Stimulated activated CD4-positive, alpha-beta T cell treated with anti-CD3 and anti-CD28 coated beads, TNF-alpha, amount 100 ng/mL, for 48 hours (primary cell): Measurements from ENCODE around the gene MAPK9.

Experiments
- DNase-seq, 3 donors: peaks; one replicate each; pipeline ENCODE4 v3.0.0-alpha.2; 2020; ENCODE audit warnings: low read depth in 3 of 3

Gene MAPK9

GRCh38 chr5:180291943-180292831, at the start of gene MAPK9:
Gene MAPK9, minus strand, starts transcription at chr5:180292083. Its CDS starts 11,522 bp downstream, at chr5:180280561.
- DNase-seq: peak; percentile 69 to 83 (median 72)

DNA sequence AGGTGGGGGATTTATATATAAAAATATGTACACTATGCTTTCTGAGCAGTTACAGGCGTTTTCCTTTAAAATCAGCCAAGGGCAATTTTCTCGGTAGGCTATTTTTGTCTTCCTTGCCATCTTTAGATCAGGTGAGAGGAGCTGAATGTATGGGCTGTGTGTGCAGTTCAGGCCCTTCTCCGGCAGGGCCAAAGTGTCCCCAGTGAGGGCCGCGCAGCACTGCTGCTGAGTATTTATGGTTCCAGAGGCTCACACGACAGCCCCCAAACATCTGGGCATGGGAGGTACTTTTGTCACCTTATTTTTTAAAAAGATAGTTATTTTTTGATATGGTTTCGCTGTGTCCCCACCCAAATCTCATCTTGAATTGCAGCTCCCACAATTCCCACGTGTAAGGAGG, 49.7 kb upstream of the MAPK9 start:
- DNase-seq: no peak

DNA sequence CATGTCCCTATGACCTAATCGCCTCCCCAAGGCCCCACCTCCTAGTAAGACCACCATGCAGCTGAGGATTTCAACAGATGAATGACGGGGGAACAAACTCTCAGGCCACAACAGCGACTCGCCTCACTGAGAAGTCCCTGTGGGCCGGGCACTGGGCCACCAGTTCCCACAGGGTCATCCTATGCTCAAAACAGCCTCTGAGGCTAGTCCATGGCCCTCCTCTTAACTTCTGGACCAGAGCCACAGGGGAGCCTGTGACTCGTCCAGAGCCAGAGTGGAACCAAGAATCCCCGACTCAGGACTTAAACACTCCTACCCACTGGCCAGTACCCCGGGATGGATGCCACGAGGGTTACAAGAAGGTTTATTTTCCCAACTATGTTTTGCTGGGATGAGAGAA, 49.0 kb upstream of the MAPK9 start:
- DNase-seq: no peak

- DNase-seq: no peak
These were observed 47.8 kb upstream of the MAPK9 start for GRCh38 chr5:180339583-180340183.

- no peak for DNase-seq
These were observed 46.3 kb upstream of the MAPK9 start for GRCh38 chr5:180338001-180338707.

- DNase-seq: no peak
These were observed 44.5 kb upstream of the MAPK9 start for GRCh38 chr5:180336234-180337020.

GRCh38 chr5:180335614-180336233, 43.8 kb upstream of the MAPK9 start:
- DNase-seq: no peak

DNA sequence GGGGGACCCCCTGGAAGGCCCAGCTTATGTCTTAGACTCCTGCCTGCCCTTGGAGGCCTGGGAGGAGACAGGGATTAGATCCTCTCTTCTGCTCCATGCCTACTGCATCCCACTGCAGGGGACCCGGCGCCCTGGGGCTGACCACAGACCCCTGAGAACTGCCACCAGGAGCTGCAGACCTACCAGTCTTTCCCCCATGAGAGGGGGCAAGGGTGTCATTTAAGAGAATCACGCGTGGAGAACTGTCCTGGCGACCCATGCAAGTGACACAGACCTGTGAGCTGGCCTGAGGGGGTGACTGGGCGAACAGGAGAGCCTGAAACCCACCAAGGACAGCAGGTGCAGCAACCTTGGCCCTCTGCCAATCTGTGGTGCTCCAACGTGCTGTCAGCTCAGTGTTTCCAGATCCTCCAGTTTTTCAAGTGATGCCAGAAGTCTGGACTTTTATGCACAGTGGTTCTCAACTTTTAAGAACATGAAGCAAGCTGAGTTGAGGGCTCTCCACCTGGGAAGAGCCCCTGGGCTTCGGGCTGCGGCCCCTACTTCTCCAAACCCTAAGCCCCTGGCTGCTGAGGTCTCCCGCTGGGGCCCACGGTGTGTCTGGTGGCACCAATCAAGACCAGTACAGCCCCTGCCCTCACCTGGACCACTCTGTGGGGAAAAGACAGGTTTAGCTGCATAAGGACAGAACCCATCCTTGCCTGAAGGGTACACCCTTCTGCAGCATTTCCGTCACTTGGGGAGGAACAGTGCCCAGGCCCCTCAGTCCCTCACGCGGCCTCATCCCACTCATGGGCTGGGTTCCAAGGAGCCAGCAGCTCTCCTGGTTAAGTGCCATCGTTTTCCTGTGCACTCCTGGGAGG, 43.1 kb upstream of the MAPK9 start:
- DNase-seq: no peak

GRCh38 chr5:180334176-180334575, 42.3 kb upstream of the MAPK9 start:
- no peak for DNase-seq

DNA sequence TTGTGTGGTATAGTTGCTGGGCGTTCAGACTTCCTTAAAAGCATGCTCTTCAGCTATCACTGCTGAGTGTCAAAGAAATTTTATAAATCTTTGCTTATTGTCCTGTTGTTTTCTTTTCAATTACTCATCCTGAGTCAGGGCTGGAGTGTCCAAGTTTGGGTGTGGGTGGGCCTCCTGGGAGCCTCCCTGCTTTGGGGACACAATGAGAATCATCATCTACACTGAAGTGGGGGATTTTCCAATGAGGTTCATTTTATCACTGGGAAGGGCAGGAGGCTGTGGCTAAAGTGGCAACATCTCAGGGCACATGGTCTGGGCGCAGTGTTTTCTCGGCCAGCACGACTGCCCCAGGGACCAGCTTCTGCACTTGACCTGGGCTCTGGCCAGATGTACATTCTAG, 41.8 kb upstream of the MAPK9 start:
- no peak for DNase-seq

- no peak for DNase-seq
These were observed 41.0 kb upstream of the MAPK9 start for GRCh38 chr5:180332861-180333260.

DNA sequence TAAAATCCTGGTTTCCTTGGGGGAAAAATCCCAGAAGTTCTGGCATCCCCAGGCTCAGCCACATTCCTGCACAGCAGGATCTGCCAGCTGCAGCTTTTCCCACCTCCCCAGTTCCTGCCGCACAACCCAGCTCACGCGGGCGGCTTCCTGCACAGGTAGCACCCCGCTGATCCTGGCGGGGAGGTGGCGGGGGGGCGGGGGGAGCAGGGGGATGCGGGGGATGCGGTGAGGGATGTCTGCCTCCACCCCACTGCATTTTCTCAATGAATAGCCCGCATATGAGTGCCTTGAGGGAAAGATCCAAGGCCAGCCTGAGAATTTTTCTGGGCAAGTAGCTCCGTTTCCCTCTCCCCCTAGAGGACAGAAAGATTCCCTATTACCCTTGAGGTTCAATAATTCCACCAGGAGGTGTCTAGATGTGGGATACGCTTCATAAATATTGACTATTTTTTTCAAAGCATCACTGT, 40.2 kb upstream of the MAPK9 start:
- no peak for DNase-seq

DNA sequence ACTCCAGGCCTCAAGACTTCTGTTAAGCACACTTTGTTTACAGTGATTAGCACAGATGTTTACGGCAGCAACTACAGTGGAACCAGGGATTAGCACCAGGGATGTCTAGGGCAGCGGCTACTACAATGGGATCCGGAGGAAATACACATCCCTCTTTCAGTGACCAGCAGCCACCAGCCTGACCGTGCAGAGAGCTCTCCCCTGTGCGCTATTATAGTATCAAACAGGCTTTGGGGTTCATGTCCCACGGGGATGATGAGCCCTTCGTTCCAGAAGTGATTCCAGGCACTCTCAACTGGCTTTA, 39.7 kb upstream of the MAPK9 start:
- DNase-seq: no peak

DNA sequence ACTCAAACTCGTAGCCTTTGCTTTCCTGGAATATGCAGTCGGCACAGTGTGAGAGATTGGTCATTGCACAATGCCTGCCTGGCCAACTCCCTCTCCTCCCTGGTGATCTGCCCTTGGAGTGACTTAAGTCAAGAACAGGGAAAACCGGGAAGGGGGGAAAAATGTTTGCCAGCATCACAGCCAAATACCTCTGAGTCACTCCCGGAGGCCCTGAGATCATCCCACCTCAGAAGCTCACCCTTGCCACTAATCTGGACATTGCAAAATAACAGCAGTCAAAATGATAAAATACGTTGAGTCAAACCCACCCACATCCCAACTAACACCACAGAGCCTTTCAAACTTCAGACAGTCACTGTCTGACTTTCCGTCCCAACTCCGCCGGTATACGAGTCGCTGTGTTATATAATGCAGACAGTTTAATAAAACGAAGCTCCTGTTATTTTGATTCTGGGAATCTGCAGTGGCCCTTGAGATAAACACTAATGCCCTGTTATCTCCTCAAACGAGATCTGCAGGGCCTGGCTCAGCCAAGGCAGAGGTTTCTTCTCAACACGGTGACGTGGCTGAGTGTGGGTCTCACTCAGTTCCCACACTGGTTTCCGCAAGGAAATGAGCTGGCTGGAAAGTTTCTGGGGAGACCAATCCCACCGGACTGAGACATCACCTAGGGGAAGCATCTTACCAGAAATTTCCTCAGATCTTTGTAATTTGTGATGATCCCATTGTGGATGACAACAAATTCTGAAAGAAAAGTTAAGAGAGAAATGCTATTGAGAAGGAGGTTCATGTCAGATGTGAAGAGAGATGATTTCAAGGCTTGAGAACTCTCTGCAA, 39.1 kb upstream of the MAPK9 start:
- no peak for DNase-seq

GRCh38 chr5:180330270-180330648, 38.4 kb upstream of the MAPK9 start:
- DNase-seq: no peak

DNA sequence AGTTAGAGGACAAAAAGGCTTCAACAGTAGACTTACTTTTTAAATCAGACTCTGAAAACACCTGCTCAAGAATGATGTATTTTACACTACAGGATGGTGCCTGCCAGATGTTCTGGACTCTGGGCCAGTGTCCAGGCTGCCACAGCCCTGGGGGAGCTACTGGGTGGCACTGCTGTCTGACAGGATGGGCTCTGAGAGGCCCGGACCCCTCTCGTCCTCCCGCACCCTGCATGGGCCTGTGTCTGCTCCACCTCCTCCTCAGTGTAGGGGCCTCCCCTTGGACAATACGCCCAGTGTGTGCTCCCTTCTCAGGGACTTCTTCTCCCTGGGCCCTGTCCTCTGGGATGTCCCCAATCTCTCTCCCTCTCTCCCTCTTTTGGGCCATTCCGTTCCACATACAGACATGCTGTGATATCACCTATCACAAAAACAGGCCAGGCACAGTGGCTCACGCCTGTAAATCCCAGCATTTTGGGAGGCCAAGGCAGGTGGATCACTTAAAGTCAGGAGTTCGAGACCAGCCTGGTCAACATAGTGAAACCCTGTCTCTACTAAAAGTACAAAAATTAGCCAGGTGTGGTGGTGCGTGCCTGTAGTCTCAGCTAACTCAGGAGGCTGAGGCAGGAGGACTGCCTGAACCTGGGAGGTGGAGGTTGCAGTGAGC, 37.9 kb upstream of the MAPK9 start:
- no peak for DNase-seq

- no peak for DNase-seq
These were observed 37.2 kb upstream of the MAPK9 start for GRCh38 chr5:180329138-180329435.

GRCh38 chr5:180328296-180329137, 36.6 kb upstream of the MAPK9 start:
- peak; percentile 73 to 80 (median 75) for DNase-seq
